Heart right ventricle (tissue), 16 donors: ENCODE data around the gene DR1. TPM values are rescaled to one million over a fixed set of nuclear protein-coding genes. Genes with fewer than 3 reads are reported as not detected.

ENCODE experiments used
- ATAC-seq, 8 donors: fragments of 200-7000 bp; cut with Tn5 transposase; one replicate each; pipeline ENCODE4 v1.9.1; 2020; ENCODE audit warnings: mild to moderate bottlenecking in 8 of 8, moderate library complexity in 8 of 8, moderate number of reproducible peaks in 1 of 8
- DNase-seq, 2 donors: peaks; one replicate each; pipeline ENCODE4 v3.0.0-alpha.2; 2020
- H3K27ac ChIP-seq, 10 donors: fragments of 200-600 bp; sonication (generic) in 2 of 10; one replicate each; pipeline versions ENCODE4 v1.5.0 to v1.8.0; 2020 to 2022; ENCODE audit warnings: mild to moderate bottlenecking in 3 of 10
- H3K27me3 ChIP-seq, 7 donors: fragments of 200-600 bp; one replicate each; pipeline ENCODE4 v1.8.0; 2021 to 2022; ENCODE audit warnings: mild to moderate bottlenecking in 2 of 7
- H3K36me3 ChIP-seq, 9 donors: fragments of 200-600 bp; sonication (generic) in 1 of 9; one replicate each; pipeline versions ENCODE4 v1.5.0 to v1.8.0; 2020 to 2022; ENCODE audit warnings: mild to moderate bottlenecking in 2 of 9
- H3K4me1 ChIP-seq, 9 donors: fragments of 200-600 bp; sonication (generic) in 1 of 9; one replicate each; pipeline versions ENCODE4 v1.5.0 to v1.8.0; 2020 to 2022; ENCODE audit warnings: mild to moderate bottlenecking in 4 of 9
- H3K4me3 ChIP-seq, 10 donors: fragments of 200-600 bp; sonication (generic) in 2 of 10; one replicate each; pipeline versions ENCODE4 v1.5.0 to v1.8.0; 2020 to 2022; ENCODE audit warnings: mild to moderate bottlenecking in 7 of 10, moderate library complexity in 2 of 10
- H3K9me3 ChIP-seq, 11 donors: fragments of 200-600 bp in 10 of 11; sonication (generic) in 2 of 11; one replicate each; pipeline versions ENCODE4 v1.5.0 to v1.8.0; 2013 to 2022; ENCODE audit warnings: mild to moderate bottlenecking in 2 of 11, control low read depth in 1 of 11, moderate library complexity in 1 of 11
- WGBS, 2 donors: extraction: QIAGEN DNeasy Blood & Tissue Kit; methylation state at CpG; one replicate each; pipeline ENCODE4 v1.1.7; 2013; ENCODE audit warnings: inconsistent platforms in 1 of 2; 5-methylcytosine and 5-hydroxymethylcytosine counted together
- intact Hi-C, 10 donors: fragments of 100-400 bp; cut with DNase I; formaldehyde crosslinking; loops; one replicate each; pipeline versions ENCODE4 v1.11.1 to v1.14.2; 2022
- polyA plus RNA-seq, 2 donors: library from polyadenylated mRNA; stranded (reverse); fragments of 200-250 nt; gene quantifications; one replicate each; pipeline ENCODE4 v1.2.3, GENCODE V29; 2013
- total RNA-seq, 10 donors: library from RNA; stranded (reverse); fragmentation: NEBNext Ultra II Directional in 3 of 10; extraction: Animal tissue kit (Norgen Biotek cat#: 25700) in 3 of 10; gene quantifications; one replicate each; pipeline versions ENCODE4 v1.2.1 to v1.2.4, GENCODE V29; 2021 to 2023
- TF ChIP-seq, protein P1 (sequence below), 9 donors: fragments of 200-600 bp; sonication (generic) in 2 of 9; IDR thresholded peaks; one replicate each; pipeline versions ENCODE4 v1.5.0 to v1.8.0; 2021 to 2022; ENCODE audit warnings: antibody characterized with exemption in 9 of 9, mild to moderate bottlenecking in 5 of 9, moderate library complexity in 1 of 9
- donor health status: Arrhythmogenic right ventricular cardiomyopathy.
- donor health status: ischemic (EF 13 %, LVEDD 7.1; RV severe dilation, severe dysfunction).
- donor health status: healthy with polysubstance abuse.
- donor health status: DM: no; HTN: yes; CAD: no.
- donor health status: DM: no; HTN: no; CAD: no.
- donor health status: ischemic (EF 25% LVEDD 6.9; RV normal size, moderate dysfunction).
- donor health status: ischemic (EF 25% LVEDD 5.7; RV mildly dilated, moderate dysfunction).
- donor health status: healthy.
- donor health status: DM: yes; HTN: yes; CAD: no.
- donor health status: Ischemic cardiomyopathy.
- donor health status: ischemic (EF 35%, LVEDD 5.7; RV mildly dilated, moderate dysfunction).
- donor health status: nonischemic (EF 11% LVEDD 7.7; RV severe dilation, severe dysfunction).
- donor health status: DM: yes; HTN: yes; CAD: no.
- donor health status: PGD.
- donor health status: ischemic (EF 29% LVEDD 5.4; RV normal size, mild dysfunction).
- donor health status: nonischemic (EF 23%, LVEDD 6.1; RV moderate dilation, normal function).

Gene DR1
- total and polyA plus RNA-seq, 12 donors = 4.0 to 40.8 (median 36.8) TPM

DNA sequence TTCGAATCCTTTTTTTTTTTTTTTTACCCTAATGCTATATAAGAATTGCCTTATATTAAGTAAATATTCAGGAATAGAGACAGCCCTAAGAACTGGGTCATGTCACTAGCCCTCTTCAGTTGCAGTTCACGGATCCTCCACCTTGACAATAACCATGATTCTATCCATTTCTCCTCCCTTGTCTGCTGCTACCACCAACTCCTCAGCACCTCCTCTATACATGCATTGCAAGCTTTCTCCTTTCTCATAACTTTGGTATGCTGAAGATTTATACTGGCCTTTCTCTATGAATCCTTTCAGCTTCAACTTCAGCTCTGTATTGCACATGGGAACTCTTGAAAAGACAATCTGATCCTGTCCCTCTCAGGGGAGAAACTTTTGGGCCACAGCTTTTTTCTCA is 14.3 kb upstream of the DR1 start:
- WGBS, 2 donors = 96 to 100% methylated on average over 2 of the region's 2 CpGs
- no peak for ATAC-seq
- Histone ChIP-seq H3K36me3 (peaks cover 0 to 17% (median 0%) of the 10 kb centered on the region in 9 donors), H3K9me3 (no peaks in the 10 kb centered on the region), H3K4me3 (no peak overlapping the region), H3K27me3 (no peaks in the 10 kb centered on the region), H3K27ac (no peak overlapping the region), H3K4me1 (peaks cover 0 to 5% (median 0%) of the 10 kb centered on the region in 9 donors)
- intact Hi-C loops = no loop called here
- DNase-seq = no peak
- TF ChIP-seq, protein P1, sequence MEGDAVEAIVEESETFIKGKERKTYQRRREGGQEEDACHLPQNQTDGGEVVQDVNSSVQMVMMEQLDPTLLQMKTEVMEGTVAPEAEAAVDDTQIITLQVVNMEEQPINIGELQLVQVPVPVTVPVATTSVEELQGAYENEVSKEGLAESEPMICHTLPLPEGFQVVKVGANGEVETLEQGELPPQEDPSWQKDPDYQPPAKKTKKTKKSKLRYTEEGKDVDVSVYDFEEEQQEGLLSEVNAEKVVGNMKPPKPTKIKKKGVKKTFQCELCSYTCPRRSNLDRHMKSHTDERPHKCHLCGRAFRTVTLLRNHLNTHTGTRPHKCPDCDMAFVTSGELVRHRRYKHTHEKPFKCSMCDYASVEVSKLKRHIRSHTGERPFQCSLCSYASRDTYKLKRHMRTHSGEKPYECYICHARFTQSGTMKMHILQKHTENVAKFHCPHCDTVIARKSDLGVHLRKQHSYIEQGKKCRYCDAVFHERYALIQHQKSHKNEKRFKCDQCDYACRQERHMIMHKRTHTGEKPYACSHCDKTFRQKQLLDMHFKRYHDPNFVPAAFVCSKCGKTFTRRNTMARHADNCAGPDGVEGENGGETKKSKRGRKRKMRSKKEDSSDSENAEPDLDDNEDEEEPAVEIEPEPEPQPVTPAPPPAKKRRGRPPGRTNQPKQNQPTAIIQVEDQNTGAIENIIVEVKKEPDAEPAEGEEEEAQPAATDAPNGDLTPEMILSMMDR (IDR thresholded peaks at IDR 0.05) = no peak

DNA sequence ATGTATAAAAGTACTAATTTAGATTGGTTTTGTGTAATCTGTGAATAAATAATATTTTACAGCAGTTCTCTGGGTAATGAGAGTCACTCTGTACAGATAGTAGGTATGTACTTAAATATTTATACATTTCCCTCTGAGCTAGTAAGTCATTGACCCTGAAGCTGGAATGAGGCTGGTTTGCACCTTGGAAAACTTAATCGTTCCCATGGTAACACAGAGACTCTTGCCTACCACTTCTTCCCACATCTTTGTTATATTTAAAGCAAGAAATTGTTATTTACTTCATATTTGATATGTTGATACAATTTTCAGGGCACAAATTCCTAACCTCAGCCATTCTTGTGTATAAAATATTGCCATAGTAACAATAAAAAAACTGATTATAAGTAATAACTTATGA is 13.3 kb upstream of the DR1 start:
- ATAC-seq (no peak), DNase-seq (no peak)
- Histone ChIP-seq H3K9me3 (no peaks in the 10 kb centered on the region), H3K27ac (no peak overlapping the region), H3K27me3 (no peaks in the 10 kb centered on the region), H3K36me3 (peaks cover 0 to 17% (median 0%) of the 10 kb centered on the region in 9 donors), H3K4me3 (no peak overlapping the region), H3K4me1 (peaks cover 0 to 5% (median 0%) of the 10 kb centered on the region in 9 donors)
- intact Hi-C loops = no loop called here
- 85 to 96% methylated on average over 1 of the region's 1 CpG for WGBS, 2 donors
- TF ChIP-seq, protein P1 (IDR thresholded peaks at IDR 0.05) = no peak

DNA sequence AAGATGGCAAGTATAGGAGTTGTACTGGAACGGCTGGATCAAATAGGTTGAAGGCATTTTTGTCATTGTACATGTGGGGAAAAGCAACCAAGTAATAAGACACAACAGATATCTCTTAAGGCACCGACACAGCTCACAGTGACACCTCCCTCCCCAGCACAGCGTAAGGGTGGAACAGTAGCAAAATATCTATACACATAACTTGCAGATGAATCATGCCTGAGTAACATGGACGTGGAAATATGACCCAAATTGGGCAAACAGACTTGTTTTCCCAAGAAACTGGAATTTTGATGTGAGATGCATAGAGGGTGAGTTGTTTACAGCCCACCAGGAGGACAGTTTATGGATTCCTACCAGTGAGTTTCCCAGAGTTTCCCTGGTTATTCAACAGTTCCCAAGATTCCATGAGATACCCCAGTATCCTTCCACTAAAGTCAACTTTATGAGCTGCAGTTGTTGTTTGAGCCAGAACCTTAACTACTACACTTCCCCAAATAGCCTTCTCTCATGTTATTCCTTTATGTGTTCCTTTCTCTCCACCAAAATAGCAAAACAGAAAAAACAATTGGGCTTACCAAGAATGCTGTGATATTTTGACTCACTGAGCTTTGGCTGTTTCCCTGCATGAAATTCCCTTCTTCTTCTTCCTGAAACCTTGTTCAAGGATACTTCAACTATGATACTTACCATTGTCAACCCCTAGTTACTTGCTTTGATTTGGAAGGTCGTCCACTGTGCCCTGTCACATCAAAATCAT is 7.1 kb upstream of the DR1 start:
- WGBS, 2 donors = 68 to 72% methylated on average over 5 of the region's 5 CpGs
- H3K27ac ChIP-seq = no peak overlapping the region
- no peaks in the 10 kb centered on the region for H3K9me3 ChIP-seq
- TF ChIP-seq, protein P1 (IDR thresholded peaks at IDR 0.05) = no peak
- intact Hi-C loops = no loop called here
- ATAC-seq = no peak
- H3K4me3 ChIP-seq = no peak overlapping the region
- H3K27me3 ChIP-seq = no peaks in the 10 kb centered on the region
- H3K36me3 ChIP-seq = peaks cover 0 to 28% (median 0%) of the 10 kb centered on the region in 9 donors
- no peak for DNase-seq
- peaks cover 0 to 14% (median 5%) of the 10 kb centered on the region in 9 donors for H3K4me1 ChIP-seq

DNA sequence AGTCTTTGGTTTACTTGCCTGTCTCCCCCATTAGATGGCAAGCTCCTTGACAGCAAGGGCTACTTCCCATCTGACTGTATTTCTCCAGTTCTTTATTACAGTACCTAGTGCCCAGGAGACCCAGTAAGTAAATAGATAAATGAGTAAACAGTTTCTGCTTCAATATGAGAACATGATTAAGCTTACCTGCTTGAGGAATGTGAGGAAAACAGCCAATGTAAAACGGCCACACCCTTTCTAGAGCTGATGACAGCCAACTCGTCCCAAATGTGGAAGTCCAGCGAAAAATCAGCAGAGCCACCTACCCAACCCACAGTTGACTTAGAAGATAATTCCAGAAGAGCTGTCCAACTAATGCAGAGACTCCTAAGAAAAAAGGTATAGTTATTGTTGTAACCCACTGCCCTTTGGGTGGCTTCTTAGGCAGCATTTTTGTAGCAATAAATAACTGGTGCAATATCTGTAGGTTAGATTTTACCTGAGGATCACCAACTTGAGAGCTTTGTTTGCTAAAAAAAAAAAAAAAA is 6.5 kb upstream of the DR1 start:
- Histone ChIP-seq H3K4me3 (no peak overlapping the region), H3K27me3 (no peaks in the 10 kb centered on the region), H3K4me1 (peaks cover 0 to 14% (median 5%) of the 10 kb centered on the region in 9 donors), H3K27ac (no peak overlapping the region), H3K9me3 (no peaks in the 10 kb centered on the region), H3K36me3 (peaks cover 0 to 28% (median 0%) of the 10 kb centered on the region in 9 donors)
- DNase-seq = no peak
- intact Hi-C loops = no loop called here
- TF ChIP-seq, protein P1 (IDR thresholded peaks at IDR 0.05) = no peak
- no peak for ATAC-seq
- WGBS, 2 donors = 32 to 34% methylated on average over 3 of the region's 3 CpGs
